Endothelial cell of umbilical vein (primary cell): Measurements from ENCODE around the gene CRYBB2. TPM values are rescaled to one million over a fixed set of nuclear protein-coding genes. Genes with fewer than 3 reads are reported as not detected.

Experiments used
- BruUV-seq: library from RNA; stranded (reverse); fragments of 400-500 nt; replicated peaks from 2 replicates; lab custom pipeline; 2021; lab: Mats Ljungman, UMichigan
- CTCF ChIA-PET: fragments of 300-600, 350-600 bp; sonication (Branson Sonifier 250); formaldehyde crosslinking; loops from one replicate; lab custom pipeline; 2021; ENCODE audit warnings: antibody characterized with exemption, inconsistent platforms; lab: Charles Lee
- POLR2A ChIA-PET: fragments of 300-600, 350-600 bp; sonication (Branson Sonifier 250); formaldehyde crosslinking; loops from one replicate; lab custom pipeline; 2021; ENCODE audit warnings: antibody characterized with exemption, inconsistent platforms; lab: Charles Lee
- DNase-seq: peaks from one replicate; pipeline ENCODE4 v3.0.0-alpha.2; 2011; ENCODE audit warnings: low read depth, low spot score
- FAIRE-seq: peaks from 2 replicates; lab custom pipeline; 2011; peaks lifted over from hg19 to GRCh38; lab: Jason Lieb, UNC
- H2AFZ ChIP-seq: 2 replicates; pipeline ENCODE4 v1.6.0; 2012; ENCODE audit warnings: low read depth, low read length, control low read depth, inconsistent platforms
- H3K27ac ChIP-seq: 2 replicates; pipeline ENCODE4 v1.5.1; 2011; ENCODE audit warnings: low read depth, mild to moderate bottlenecking, control low read depth, low read length, moderate library complexity; ENCODE audit not compliant: insufficient read depth
- H3K27me3 ChIP-seq, 2 experiments: 2 replicates each; pipeline versions ENCODE4 v1.6.0 to v1.6.1; 2011; ENCODE audit warnings: low read length in 2 of 2, mixed read lengths in 1 of 2; ENCODE audit not compliant: control insufficient read depth in 2 of 2, insufficient read depth in 2 of 2
- H3K36me3 ChIP-seq, 2 experiments: 2 replicates in 1 of 2; 3 replicates in 1 of 2; pipeline ENCODE4 v1.5.1; 2011; ENCODE audit warnings: low read length in 2 of 2, mild to moderate bottlenecking in 1 of 2, moderate library complexity in 1 of 2; ENCODE audit not compliant: control insufficient read depth in 2 of 2, insufficient read depth in 2 of 2; ENCODE audit errors: extremely low read depth in 1 of 2
- H3K4me1 ChIP-seq: 3 replicates; pipeline ENCODE4 v1.5.1; 2011; ENCODE audit warnings: mild to moderate bottlenecking, low read length; ENCODE audit not compliant: control insufficient read depth, insufficient read depth; ENCODE audit errors: extremely low read depth
- H3K4me2 ChIP-seq: 2 replicates; pipeline ENCODE4 v1.6.1; 2011; ENCODE audit warnings: low read length, control low read depth, mixed read lengths; ENCODE audit not compliant: insufficient read depth
- H3K4me3 ChIP-seq, 3 experiments: fragments of 200-600 bp in 1 of 3; sonication (generic), shearing (Covaris generic) in 1 of 3; replicated peaks in 1 of 3; 2 replicates each; pipeline ENCODE4 v1.5.1; 2011 to 2016; ENCODE audit warnings: control low read depth in 3 of 3, low read length in 3 of 3, mild to moderate bottlenecking in 2 of 3, inconsistent platforms in 1 of 3, low read depth in 1 of 3, moderate library complexity in 1 of 3; ENCODE audit not compliant: insufficient read depth in 1 of 3
- H3K79me2 ChIP-seq: 2 replicates; pipeline ENCODE4 v1.6.0; 2012; ENCODE audit warnings: low read length, inconsistent platforms; ENCODE audit not compliant: control insufficient read depth, insufficient read depth
- H3K9ac ChIP-seq: replicated peaks from 2 replicates; pipeline ENCODE3; 2011; ENCODE audit warnings: low read length, control low read depth; ENCODE audit not compliant: insufficient read depth; ENCODE audit errors: extremely low read depth
- H3K9me1 ChIP-seq: replicated peaks from 3 replicates; pipeline ENCODE4 v1.6.0; 2011; ENCODE audit warnings: mild to moderate bottlenecking, low read length; ENCODE audit not compliant: control insufficient read depth, insufficient read depth; ENCODE audit errors: extremely low read depth
- H3K9me3 ChIP-seq: replicated peaks from 2 replicates; pipeline ENCODE4 v1.5.1; 2012; ENCODE audit warnings: low read length, inconsistent platforms; ENCODE audit not compliant: control insufficient read depth, insufficient read depth
- H4K20me1 ChIP-seq: replicated peaks from 2 replicates; pipeline ENCODE3; 2011; ENCODE audit warnings: mild to moderate bottlenecking, low read length; ENCODE audit not compliant: control insufficient read depth, insufficient read depth; ENCODE audit errors: extremely low read depth
- EZH2 ChIP-seq: IDR thresholded peaks from 2 replicates; pipeline ENCODE4 v1.6.1; 2012; ENCODE audit warnings: borderline replicate concordance, low read depth, mild to moderate bottlenecking, moderate library complexity, low read length, inconsistent platforms; ENCODE audit not compliant: severe bottlenecking
- FOS ChIP-seq: IDR thresholded peaks from 2 replicates; pipeline ENCODE4 v1.6.1; 2011; ENCODE audit warnings: mild to moderate bottlenecking, low read length, moderate library complexity, borderline replicate concordance; ENCODE audit not compliant: insufficient read depth
- GATA2 ChIP-seq: IDR thresholded peaks from 2 replicates; pipeline ENCODE4 v1.7.0; 2011; ENCODE audit warnings: low read depth, mild to moderate bottlenecking, moderate library complexity, mixed read lengths, low read length; ENCODE audit not compliant: insufficient read length, insufficient read depth
- JUN ChIP-seq: IDR thresholded peaks from 2 replicates; pipeline ENCODE4 v1.6.1; 2011; ENCODE audit warnings: borderline replicate concordance, low read depth; ENCODE audit not compliant: insufficient read length, insufficient read depth
- MYC ChIP-seq: IDR thresholded peaks from one replicate; pipeline ENCODE4 v1.6.1; 2011; ENCODE audit warnings: mild to moderate bottlenecking, low read depth, low read length
- POLR2A ChIP-seq: IDR thresholded peaks from 2 replicates; pipeline ENCODE4 v1.6.1; 2012; ENCODE audit warnings: low read depth, mild to moderate bottlenecking, control low read depth, low read length
- POLR2AphosphoS5 ChIP-seq: IDR thresholded peaks from 2 replicates; pipeline ENCODE4 v1.6.1; 2012; ENCODE audit warnings: low read depth, mild to moderate bottlenecking, control low read depth, low read length, moderate library complexity; ENCODE audit not compliant: insufficient read depth
- dilution Hi-C: fragments of 300-500 bp; cut with MboI; formaldehyde crosslinking; loops from one replicate; pipeline ENCODE4 v1.15.0; 2019; ENCODE audit warnings: low sequenced_read_pairs; ENCODE audit not compliant: extremely low pct_ligation_motif_present
- intact Hi-C: fragments of 100-400 bp; cut with micrococcal nuclease; formaldehyde crosslinking; loops from one replicate; pipeline ENCODE4 v1.10.0; 2022
- polyA plus RNA-seq, 4 experiments: library from polyadenylated mRNA; depleted of rRNA in 3 of 4; stranded (reverse) in 3 of 4; unstranded in 1 of 4; fragments of >200 nt; gene quantifications; 2 replicates each; pipeline versions ENCODE4 v1.2.1 to v1.2.3, GENCODE V29; 2011 to 2012; ENCODE audit warnings: missing spikeins in 1 of 4
- total RNA-seq: library from RNA; stranded (reverse); gene quantifications from 2 replicates; pipeline ENCODE4 v1.2.3, GENCODE V29; 2021
- TF ChIP-seq, protein P1 (sequence below): IDR thresholded peaks from 2 replicates; pipeline ENCODE4 v1.6.1; 2011; ENCODE audit not compliant: insufficient read depth, insufficient read length
- TF ChIP-seq, protein P2 (sequence below), 2 donors: IDR thresholded peaks; 1 replicate in 1 of 2; 2 replicates in 1 of 2; pipeline ENCODE4 v1.5.1; 2011; ENCODE audit warnings: low read length in 2 of 2, mild to moderate bottlenecking in 2 of 2, moderate library complexity in 2 of 2, control low read depth in 1 of 2, inconsistent platforms in 1 of 2, low read depth in 1 of 2; ENCODE audit not compliant: insufficient read depth in 1 of 2; ENCODE audit errors: extremely low read depth in 1 of 2

The CRYBB2 gene
- total and polyA plus RNA-seq, 2 donors (not counting 3 experiments of a cell fraction or from before 2014, with no cell fraction given) = 0.36 to 1.4 TPM

DNA sequence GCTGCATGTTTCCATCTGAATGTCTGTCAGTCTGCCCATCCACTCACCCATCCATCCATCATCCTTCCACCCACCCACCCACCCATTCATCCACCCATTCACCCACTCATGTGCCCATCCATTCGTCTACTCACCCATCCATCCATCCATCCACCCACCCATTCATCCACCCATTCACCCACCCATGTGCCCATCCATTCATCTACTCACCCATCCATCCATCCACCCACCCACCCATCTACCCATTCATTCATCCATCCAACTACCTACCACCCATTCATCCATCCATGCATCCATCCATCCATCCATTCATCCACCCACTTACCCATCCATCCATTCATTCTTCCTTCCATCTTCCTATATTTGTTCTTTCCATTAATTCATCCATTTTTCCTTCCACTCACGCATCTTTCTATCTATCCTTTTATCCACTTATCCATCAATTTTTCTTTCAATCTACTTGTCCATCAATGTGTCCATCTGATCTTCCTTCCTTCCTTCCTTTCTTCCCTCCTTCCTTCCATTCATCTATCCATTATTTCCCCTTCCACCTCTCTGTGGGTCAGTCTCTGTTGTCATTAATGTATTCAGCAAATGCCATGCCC, 11.8 kb upstream of the CRYBB2 start:
- no peak overlapping the region for H3K27ac ChIP-seq
- FAIRE-seq (no peak), DNase-seq (no peak)
- H3K9ac ChIP-seq = no peak overlapping the region
- dilution Hi-C loops = no loop called here
- ChIA-PET POLR2A (no interaction called here), CTCF (no interaction called here)
- no peaks in the 10 kb centered on the region for H3K36me3 ChIP-seq
- no peaks in the 10 kb centered on the region for H3K4me1 ChIP-seq
- no peak overlapping the region for H3K4me2 ChIP-seq
- H3K4me3 ChIP-seq = no peak overlapping the region
- no peaks in the 10 kb centered on the region for H4K20me1 ChIP-seq
- H3K27me3 ChIP-seq = no peaks in the 10 kb centered on the region
- no peak overlapping the region for H2AFZ ChIP-seq
- no TSS peak for BruUV-seq
- H3K9me3 ChIP-seq = no peaks in the 10 kb centered on the region
- H3K79me2 ChIP-seq = no peaks in the 10 kb centered on the region
- TF ChIP-seq JUN = no peak
- TF ChIP-seq, protein P1, sequence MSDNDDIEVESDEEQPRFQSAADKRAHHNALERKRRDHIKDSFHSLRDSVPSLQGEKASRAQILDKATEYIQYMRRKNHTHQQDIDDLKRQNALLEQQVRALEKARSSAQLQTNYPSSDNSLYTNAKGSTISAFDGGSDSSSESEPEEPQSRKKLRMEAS = no peak
- TF ChIP-seq, protein P2, sequence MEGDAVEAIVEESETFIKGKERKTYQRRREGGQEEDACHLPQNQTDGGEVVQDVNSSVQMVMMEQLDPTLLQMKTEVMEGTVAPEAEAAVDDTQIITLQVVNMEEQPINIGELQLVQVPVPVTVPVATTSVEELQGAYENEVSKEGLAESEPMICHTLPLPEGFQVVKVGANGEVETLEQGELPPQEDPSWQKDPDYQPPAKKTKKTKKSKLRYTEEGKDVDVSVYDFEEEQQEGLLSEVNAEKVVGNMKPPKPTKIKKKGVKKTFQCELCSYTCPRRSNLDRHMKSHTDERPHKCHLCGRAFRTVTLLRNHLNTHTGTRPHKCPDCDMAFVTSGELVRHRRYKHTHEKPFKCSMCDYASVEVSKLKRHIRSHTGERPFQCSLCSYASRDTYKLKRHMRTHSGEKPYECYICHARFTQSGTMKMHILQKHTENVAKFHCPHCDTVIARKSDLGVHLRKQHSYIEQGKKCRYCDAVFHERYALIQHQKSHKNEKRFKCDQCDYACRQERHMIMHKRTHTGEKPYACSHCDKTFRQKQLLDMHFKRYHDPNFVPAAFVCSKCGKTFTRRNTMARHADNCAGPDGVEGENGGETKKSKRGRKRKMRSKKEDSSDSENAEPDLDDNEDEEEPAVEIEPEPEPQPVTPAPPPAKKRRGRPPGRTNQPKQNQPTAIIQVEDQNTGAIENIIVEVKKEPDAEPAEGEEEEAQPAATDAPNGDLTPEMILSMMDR (IDR thresholded peaks at IDR 0.05; ENCODE audit: extremely low read depth in 1 of 2, insufficient read depth in 1 of 2, low read depth in 1 of 2, low read length in 2 of 2) = no peak
- no peak for TF ChIP-seq POLR2A
- TF ChIP-seq GATA2 = no peak
- TF ChIP-seq MYC = no peak
- no peak for TF ChIP-seq POLR2AphosphoS5
- no peak for TF ChIP-seq FOS
- no peak for TF ChIP-seq EZH2
- no peaks in the 10 kb centered on the region for H3K9me1 ChIP-seq
- intact Hi-C loops = no loop called here
